HEK293 (cell line): Measurements from ENCODE around the gene SAP30L.

ENCODE experiments used
- KLF16 ChIP-seq: fragments of 450-650 bp; formaldehyde crosslinking; IDR thresholded peaks from 2 replicates; pipeline ENCODE4 v1.5.1; 2017; ENCODE audit warnings: missing biosample characterization, missing genetic modification characterization
- MYNN ChIP-seq: fragments of 450-650 bp; formaldehyde crosslinking; IDR thresholded peaks from 2 replicates; pipeline ENCODE4 v1.5.1; 2016; ENCODE audit warnings: missing biosample characterization, missing genetic modification characterization, borderline replicate concordance
- PRDM6 ChIP-seq: fragments of 450-650 bp; formaldehyde crosslinking; IDR thresholded peaks from 2 replicates; pipeline ENCODE4 v1.5.1; 2017; ENCODE audit warnings: missing biosample characterization, missing genetic modification characterization
- ZNF148 ChIP-seq: fragments of 450-650 bp; formaldehyde crosslinking; IDR thresholded peaks from 2 replicates; pipeline ENCODE4 v1.5.0; 2017; ENCODE audit warnings: missing biosample characterization, missing genetic modification characterization, borderline replicate concordance
- ZNF157 ChIP-seq: fragments of 450-650 bp; formaldehyde crosslinking; IDR thresholded peaks from 2 replicates; pipeline ENCODE4 v1.5.1; 2016; ENCODE audit warnings: missing biosample characterization, missing genetic modification characterization
- ZNF292 ChIP-seq: fragments of 450-650 bp; formaldehyde crosslinking; IDR thresholded peaks from 2 replicates; pipeline ENCODE4 v1.5.1; 2016; ENCODE audit warnings: low read depth, missing biosample characterization, missing genetic modification characterization, borderline replicate concordance

GRCh38 chr5:154505567-154505966 is 59.8 kb downstream of the SAP30L start:
- TF ChIP-seq MYNN (tag by site-specific recombination) (no peak), ZNF292 (no peak), PRDM6 (tag by site-specific recombination) (no peak), ZNF157 (no peak), KLF16 (no peak), ZNF148 (tag by site-specific recombination) (no peak)
